ENCODE measurements around the gene ACOX2.

DNA sequence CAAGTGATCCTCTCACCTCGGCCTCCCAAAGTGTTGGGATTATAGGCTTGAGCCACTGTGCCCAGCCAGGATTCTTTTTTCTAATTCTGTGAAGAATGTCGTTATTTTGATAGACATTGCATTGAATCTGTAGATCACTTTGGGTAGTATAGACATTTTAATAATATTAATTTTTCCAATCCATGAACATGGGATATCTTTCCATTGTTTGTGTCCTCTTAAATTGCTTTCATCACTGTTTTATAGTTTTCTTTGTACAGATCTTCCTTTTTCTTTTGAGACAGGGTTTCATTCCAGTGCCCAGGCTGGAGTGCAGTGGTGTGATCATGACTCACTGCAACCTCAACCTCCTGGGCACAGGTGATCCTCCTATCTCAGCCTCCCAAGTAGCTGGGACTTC is 56.7 kb downstream of the ACOX2 start:
- no peak for TF ChIP-seq CTCF (IDR thresholded peaks at IDR 0.05)
- TF ChIP-seq, protein P1, sequence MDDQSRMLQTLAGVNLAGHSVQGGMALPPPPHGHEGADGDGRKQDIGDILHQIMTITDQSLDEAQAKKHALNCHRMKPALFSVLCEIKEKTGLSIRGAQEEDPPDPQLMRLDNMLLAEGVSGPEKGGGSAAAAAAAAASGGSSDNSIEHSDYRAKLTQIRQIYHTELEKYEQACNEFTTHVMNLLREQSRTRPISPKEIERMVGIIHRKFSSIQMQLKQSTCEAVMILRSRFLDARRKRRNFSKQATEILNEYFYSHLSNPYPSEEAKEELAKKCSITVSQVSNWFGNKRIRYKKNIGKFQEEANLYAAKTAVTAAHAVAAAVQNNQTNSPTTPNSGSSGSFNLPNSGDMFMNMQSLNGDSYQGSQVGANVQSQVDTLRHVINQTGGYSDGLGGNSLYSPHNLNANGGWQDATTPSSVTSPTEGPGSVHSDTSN (IDR thresholded peaks at IDR 0.05), result no peak
- no peak for TF ChIP-seq MAZ (IDR thresholded peaks at IDR 0.05; ENCODE audit: borderline replicate concordance, low read depth, low read length)
- no peak for TF ChIP-seq POLR2A (IDR thresholded peaks at IDR 0.05; ENCODE audit: low read length)
- TF ChIP-seq RAD21 (conservative IDR thresholded peaks at IDR 0.05 in 1 of 2, IDR thresholded peaks at IDR 0.05 in 1 of 2), result no peak
- no peak for TF ChIP-seq REST (IDR thresholded peaks at IDR 0.05)
- TF ChIP-seq EP300 (IDR thresholded peaks at IDR 0.05), result no peak
- TF ChIP-seq SMC3 (IDR thresholded peaks at IDR 0.05), result no peak
- TF ChIP-seq MAFK (IDR thresholded peaks at IDR 0.05; ENCODE audit: partially characterized antibody), result no peak
- no peak for TF ChIP-seq ZFP36 (IDR thresholded peaks at IDR 0.05; ENCODE audit: borderline replicate concordance, partially characterized antibody)
- TF ChIP-seq CEBPB (IDR thresholded peaks at IDR 0.05), result no peak
- no peak for TF ChIP-seq GATA3 (IDR thresholded peaks at IDR 0.05; ENCODE audit: borderline replicate concordance)
